HG02884 (cell line): Measurements from ENCODE around the gene LMF2.
A peak's percentile ranks its signal among the peaks of the same experiment; 100 is the strongest.
"Not testable (repeated sequence)": the region's sequence is repeated elsewhere in the genome, so short reads cannot be mapped to it uniquely, and the experiment has no call there.

Source experiments
- ATAC-seq: cut with Tn5 transposase; IDR thresholded peaks from one replicate; pipeline ENCODE4 v1.9.1; 2021; ENCODE audit warnings: mild to moderate bottlenecking, moderate library complexity; ENCODE audit not compliant: unreplicated experiment

LMF2 gene

GRCh38 chr22:50536226-50536625 lies 28.7 kb upstream of the LMF2 start:
- ATAC-seq = no peak

GRCh38 chr22:50535113-50535512 lies 27.6 kb upstream of the LMF2 start:
- no peak for ATAC-seq

- not testable (repeated sequence) for ATAC-seq
Observed at GRCh38 chr22:50533856-50534711, 26.6 kb upstream of the LMF2 start.

- no peak for ATAC-seq
Observed at GRCh38 chr22:50532824-50533796, 25.6 kb upstream of the LMF2 start.

DNA sequence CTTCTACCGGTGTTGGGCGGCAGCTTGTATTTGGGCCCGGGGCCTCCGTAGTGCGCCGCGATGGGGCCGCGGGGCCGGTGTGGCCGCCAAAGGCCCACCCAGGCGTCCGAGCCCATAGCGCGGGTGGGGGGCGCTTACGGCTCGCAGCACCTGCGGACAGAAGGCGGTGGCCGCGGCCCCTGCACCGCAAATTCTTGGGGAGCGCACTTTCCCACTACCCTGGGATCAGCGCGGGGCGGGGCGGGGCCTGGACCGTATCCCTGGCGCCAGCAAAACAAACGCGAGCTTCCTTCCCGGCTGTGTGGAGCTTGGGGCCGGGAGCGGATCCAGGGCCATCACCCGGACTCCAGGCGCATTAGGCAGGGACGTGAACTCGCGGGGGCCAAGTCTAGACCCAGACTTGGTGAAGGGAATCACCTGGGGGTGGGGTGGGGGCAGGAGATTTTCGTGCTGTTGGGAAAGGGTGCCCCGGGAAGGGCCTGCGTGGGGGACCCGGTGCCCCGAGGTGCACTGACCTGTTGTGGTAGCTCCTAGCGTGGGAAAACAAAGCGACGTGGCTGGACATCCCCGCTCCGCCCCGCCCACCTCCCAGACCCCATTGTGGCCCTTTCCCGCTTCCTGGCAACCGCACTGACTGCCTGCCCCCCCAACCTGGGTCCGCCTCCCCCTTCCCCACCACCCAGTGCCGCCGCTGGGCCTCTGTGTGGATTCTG lies 24.6 kb upstream of the LMF2 start:
- ATAC-seq = no peak

GRCh38 chr22:50531546-50531961 lies 24.1 kb upstream of the LMF2 start:
- ATAC-seq = no peak

DNA sequence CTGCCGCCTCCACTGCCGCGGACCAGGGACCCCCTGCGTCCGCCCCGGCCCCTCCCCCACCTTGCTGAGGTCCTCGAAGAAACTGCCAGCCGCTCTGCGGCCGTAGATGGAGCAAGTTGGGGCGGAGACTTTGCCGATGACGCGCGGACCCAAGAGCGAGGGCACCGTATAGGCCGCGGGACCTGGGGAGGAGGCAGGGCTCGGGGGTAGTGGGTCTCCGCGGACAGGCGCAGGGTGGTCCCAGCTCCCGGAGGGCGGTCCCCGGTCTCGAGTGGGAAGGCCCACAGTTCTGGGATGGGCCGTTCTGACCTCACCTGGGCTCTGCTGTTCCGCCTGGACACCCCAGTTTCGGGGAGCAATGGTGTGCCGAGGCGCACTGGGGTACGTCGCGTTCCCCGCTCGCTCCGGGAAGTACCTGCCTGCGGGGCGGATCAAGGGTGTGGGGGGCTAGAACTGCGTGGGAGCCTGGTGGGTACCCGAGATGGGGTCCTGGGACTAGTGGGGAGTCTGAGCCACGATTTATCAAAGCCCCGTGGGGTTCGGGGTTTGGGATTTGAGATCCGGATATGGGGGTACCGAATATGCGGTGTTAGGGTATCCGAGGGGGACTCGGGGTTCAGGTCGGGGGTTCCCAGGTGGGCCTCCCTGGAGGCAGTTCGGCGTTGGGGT lies 23.5 kb upstream of the LMF2 start:
- no peak for ATAC-seq

DNA sequence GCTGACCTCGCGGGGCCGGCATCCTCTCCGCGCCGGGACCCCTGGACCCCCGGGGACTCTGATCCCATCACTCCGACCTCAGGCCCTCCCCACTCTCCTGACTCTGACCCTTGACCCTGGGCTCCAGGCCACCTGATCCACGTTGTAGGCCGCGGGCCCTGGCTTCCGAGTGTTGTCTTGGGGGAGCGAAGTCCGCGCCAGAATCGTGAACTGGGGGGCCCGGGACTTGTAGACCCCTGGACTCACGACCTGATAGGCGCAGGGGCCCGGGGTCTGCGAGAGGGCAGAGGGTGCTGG lies 23.0 kb upstream of the LMF2 start:
- no peak for ATAC-seq

DNA sequence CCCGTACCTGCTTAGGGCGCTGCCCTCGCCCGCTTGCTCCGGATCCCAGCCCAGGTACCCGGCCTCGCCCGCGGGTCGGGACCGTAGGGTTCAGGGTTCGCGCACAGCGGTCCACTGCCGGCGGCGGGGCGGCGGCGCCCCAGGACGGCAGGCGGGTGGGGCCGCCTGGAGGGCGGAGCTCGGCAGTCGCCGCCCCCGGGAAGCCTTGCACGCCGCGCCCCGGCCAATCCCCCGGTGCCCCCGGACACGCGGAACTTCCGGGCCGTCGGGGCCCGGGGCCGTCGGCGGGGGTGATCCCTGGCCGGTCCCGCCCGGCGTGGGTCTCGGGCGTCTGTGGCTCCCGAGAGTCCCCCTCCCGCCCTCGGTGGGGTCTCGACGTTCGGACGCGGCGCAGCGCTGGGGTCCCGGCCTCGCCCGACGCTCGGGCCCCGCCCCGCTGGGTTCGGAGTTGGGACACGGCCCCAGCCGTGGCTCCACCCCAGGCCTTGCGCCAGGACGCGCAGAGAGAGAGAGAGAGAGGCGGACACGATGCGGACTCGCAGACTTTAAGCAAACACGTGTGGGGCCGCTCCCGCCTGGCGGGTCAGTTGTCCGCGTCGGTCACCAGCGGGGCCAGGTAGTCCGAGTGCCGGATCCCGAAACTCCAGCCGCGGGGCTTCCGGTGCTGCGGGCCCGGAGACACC lies 22.5 kb upstream of the LMF2 start, which contains the start of gene TYMP:
Gene TYMP (minus strand): TSS at position 116 of the 683 bp plus-strand sequence. CDS start 303 bp downstream, outside the sequence.
- no peak for ATAC-seq

DNA sequence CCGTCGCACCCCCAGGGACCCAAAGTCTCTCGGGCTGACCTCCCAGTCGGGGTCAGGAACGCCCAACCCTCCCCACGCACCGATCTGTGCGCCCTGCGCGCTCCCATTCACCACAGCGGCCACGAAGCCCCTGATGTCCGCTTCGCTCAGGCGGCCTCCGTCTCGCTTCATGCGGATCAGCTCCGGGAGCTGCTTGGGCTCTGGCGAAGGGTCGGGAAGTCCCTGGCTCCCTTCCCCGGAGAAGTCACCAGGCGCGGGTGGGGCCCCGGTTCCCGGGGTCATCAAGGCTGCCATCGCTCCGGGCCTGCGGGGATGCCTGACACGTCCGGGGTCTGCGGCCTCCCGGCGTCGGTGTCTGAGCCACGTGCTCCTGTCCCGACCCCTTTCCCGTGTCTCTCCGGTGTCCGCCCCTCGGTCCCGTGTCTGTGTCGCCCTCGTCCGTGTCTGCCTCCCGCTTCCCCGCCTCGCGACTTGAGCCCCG lies 22.0 kb upstream of the LMF2 start:
- no peak for ATAC-seq

GRCh38 chr22:50528682-50529415 lies 21.3 kb upstream of the LMF2 start:
- no peak for ATAC-seq

DNA sequence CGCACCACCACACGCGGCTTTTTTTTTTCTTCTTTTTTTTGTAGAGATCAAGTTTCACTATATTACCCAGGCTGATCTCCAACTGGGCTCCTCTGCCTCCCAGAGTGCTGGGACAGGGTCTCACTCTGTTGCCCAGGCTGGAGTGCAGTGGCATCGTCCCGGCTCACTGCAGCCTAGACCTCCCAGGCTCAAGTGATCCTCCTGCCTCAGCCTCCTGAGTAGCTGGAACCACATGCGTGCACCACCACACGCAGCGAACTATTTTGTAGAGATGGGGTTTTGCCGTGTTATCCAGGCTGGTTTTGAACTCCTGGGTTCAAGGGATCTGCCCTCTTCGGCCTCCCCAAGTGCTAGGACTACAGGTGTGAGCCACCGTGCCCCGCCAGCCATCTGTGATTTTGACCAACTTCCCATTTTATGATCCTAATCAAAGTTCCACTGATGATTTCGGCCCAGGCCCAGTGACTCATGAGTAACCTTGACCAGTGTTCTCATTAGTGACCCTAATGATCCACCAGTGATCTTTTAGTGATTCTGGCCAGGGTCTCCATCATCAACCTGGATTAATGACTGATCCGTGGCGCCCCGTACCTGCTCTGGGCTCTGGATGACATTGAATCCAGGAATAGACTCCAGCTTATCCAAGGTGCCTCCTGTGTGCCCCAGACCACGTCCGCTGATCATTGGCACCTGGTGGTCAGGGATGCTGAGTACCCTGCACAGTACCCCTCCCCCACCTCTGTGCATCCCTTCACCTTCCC lies 20.6 kb upstream of the LMF2 start:
- no peak for ATAC-seq

DNA sequence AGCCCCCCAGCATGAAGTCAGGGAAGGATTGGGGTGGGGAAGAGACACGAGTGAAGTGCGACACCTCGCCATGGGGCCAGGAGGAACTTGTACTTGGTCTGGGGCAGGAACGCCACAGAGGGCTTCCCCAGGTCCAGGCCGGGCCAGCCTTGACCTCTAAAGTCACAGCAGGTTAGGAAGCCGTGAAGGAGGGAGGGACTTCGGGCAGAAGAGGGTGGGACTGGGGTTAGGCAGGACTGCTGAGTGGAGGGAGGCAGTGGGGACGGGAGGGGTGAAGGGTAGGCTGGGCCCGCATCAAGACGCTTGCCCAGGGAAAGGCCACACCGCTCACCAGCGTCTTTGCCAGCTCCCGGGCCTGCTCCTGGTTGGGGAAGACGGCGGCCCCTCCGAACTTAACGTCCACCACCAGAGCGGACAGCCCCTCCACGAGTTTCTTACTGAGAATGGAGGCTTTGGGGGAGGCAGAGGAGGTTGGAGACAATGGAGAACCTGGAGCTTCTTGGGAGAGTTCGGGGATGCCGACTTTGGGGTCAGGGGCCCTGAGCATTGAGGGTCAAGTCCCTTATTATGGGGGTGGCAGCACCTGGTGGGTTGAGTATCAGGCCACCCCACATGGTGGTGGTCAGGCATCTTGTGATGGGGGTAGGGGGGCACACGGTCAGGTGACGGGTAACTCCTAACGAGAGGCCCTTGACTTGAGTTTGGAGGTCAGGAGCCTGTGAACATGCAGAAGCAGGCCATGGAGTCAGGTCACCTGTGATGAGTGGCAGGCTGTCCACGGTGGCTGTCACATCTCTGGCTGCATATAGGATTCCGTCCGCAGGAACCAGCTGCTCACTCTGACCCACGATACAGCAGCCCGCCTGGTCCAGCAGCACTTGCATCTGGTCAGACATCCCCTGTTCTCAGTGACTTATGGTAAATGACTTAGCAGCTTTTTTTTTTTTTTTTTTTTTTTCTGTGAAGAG lies 19.6 kb upstream of the LMF2 start:
- no peak for ATAC-seq

DNA sequence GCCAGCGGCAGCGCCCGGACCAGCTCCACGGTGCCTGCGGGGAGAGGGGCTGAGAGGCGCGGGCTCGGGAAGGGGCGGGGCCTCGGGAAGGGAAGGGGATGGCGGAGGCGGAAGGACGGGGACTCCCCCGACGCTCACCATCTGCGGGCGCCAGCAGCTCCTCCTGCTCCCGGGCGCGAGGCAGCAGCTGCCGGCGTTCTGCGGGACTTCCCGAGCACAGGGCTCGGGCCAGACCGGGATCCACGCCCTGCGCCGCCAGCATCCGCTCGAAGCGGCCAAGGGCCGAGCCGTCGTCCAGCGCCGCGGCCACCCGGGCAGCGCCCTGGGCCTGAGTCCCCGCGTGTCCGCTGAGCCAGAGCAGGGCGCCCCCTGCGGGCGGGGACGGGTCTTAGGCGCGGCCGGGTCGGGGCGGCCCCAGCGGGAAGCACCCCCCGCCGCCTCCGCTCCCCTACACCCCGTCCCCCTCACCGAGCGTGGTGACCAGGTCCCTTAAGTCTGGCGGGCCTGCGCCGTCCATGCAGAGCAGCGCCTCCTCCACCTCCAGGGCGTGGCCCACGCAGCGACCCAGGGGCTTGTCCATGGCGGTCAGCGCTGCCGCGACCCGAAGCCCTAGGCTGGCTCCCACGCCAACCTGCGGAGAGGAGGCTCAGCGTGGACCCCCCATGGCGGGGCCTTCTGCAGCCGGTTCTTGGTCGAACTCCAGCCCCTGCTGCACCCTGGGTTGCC lies 18.8 kb upstream of the LMF2 start:
- ATAC-seq = peak; percentile 27

DNA sequence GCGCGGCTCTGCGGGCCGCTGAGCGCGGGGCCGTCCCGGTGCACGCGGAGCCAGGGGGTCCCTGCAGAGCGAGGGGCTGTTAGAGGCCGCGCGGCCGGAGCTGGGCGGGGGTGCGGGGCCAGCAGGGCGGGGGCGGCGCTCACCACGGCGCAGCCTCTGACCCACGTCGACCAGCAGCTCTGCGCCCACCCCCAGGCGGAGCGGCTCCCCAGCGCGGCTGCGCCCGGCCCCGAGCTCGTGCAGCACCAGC lies 18.3 kb upstream of the LMF2 start:
- peak; percentile 21 for ATAC-seq

DNA sequence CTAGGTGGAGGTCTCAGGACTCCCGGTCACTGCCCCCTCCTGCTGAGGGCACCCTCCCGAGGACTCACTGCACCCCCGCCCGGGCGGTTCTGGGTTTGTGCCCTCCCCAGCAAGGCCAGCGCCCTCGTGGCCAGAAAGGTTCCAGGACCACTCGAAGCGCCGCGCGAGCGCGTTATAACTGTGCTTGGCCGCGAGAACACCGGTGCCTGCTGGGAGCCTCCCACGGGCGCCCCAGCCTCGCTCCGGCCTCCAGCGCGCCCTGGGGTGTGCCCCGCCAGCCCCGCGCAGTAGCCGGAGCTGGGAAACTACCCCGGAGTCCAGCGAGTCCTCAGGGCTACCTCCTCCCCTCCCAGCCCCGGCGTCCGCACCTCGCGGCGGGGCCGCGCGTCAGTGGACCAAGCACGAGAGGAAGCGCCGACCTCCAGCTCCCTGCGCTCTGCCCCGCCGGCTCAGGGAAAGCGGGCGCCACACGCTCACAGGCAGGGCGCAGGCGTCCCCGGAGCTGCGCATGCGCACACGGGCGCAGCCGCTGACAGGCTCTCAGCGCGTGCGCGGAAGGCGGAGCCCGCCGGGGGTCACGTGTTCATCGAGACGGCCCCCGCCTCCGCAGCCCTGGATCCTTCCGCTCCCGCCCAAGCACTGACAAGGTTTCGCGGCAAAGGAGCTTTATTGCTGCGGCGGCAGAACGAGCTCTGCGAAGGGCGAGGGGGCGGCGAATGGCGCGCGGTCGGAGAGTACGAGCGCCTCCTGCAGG lies 17.8 kb upstream of the LMF2 start, which contains the start of gene SCO2:
Gene SCO2 (minus strand): TSS at position 495 of the 754 bp plus-strand sequence. CDS start 1,187 bp downstream, outside the sequence.
- ATAC-seq = peak; percentile 37
